ENCODE measurements around the gene SMG6. TPM values are rescaled to one million over a fixed set of nuclear protein-coding genes. Genes with fewer than 3 reads are reported as not detected.
A peak's percentile ranks its signal among the peaks of the same experiment; 100 is the strongest.

SMG6 gene
- polyA plus RNA-seq, 1 of the 3 experiments (the other 2 are of a cell fraction) = 15.7 TPM

DNA sequence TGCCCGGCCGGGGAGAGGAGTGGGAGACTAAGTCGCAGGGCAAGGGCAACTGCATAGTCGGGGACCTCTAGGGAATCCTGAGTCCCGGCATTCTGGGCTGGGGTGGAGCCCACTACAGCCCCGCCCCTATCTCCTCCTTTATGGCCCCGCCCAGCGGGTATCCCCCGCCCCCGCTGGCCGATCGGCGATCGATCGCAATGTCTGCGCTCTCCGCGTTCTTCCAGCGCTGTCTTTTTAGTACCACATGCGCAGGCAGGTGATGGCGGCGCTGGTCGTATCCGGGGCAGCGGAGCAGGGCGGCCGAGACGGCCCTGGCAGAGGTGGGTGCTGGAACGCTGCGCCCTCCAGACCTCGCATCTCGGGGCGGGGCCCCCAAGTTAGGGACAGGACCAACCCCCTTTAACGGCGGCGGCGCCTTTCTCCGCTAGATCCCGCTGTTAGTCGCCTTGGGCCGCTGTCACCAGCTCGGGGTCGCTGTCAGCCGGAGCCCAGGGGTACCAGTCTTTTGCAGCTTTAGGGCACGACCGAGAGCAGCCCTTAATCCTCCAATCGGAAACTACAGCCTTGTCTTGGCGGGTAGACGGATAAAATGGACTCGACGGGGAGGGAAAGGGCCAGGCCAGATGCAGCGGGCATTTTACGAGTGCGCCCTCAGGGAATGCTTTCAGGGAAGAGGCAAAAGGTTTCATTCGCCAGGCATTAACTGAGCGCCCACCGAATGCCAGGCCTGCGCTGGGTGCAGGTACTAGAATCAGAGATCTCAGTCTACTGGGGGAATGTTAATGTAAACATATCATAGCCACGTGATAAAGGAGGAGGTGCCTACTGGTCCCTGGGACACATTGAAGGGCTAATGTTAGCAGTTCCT lies 273.4 kb downstream of the SMG6 start, which contains the start of gene DPH1:
TSS of gene DPH1 (plus strand) at position 243 of the 868 bp plus-strand sequence. CDS start at position 260, 17 bp downstream.
- H2AFZ ChIP-seq (ENCODE audit: low read depth) = peak within 1 kb of the TSS; percentile 92
- H3K79me2 ChIP-seq (ENCODE audit: insufficient read depth) = peaks cover 22% of the 10 kb centered on the region
- peak within 1 kb of the TSS; percentile 86 for H3K9ac ChIP-seq
- CTCF ChIA-PET = interaction anchor here (0.6 to 8.6 kb wide), 10 partner anchors 10 to 309 kb away, joined by 3 to 197 read pairs (median 5); partner anchors contain the start of genes HIC1 and OVCA2
- H3K4me2 ChIP-seq = peak within 1 kb of the TSS; percentile 90
- peaks cover 7% of the 10 kb centered on the region; the same call in 1 of the 2 replicates for H3K27me3 ChIP-seq (ENCODE audit: insufficient read depth)
- no peaks in the 10 kb centered on the region for H3F3A ChIP-seq (replicated peaks; ENCODE audit: insufficient read depth)
- no peaks in the 10 kb centered on the region for H3K9me3 ChIP-seq
- 1% methylated on average over 31 of the region's 59 CpGs for WGBS (ENCODE audit: low lambda C conversion rate)
- peak within 1 kb of the TSS; percentile 56 to 64; a peak in 3 of 4 replicates for H3K27ac ChIP-seq (ENCODE audit: low read depth in 2 of 2, low read length in 1 of 2)
- peak; percentile 96 for DNase-seq
- no peaks in the 10 kb centered on the region for H3K9me2 ChIP-seq
- POLR2A ChIA-PET = interaction anchor here (1.3 kb wide), 1 partner anchor 11 kb away, joined by 4 read pairs; no protein-coding TSS in a partner anchor
- no peaks in the 10 kb centered on the region for H4K20me1 ChIP-seq (ENCODE audit: insufficient read depth)
- peaks cover 5 to 14% of the 10 kb centered on the region in 2 experiments; a peak in 2 of 4 replicates for H3K4me1 ChIP-seq (ENCODE audit: control insufficient read depth in 1 of 2, insufficient read depth in 2 of 2, low read depth in 1 of 2, low read length in 1 of 2)
- H3K36me3 ChIP-seq (replicated peaks in 1 of 2; ENCODE audit: control insufficient read depth in 1 of 2, insufficient read depth in 2 of 2, low read length in 1 of 2) = peaks cover 0 to 4% of the 10 kb centered on the region in 2 experiments
- H3K4me3 ChIP-seq (ENCODE audit: low read depth in 2 of 2, low read length in 1 of 2) = peak within 1 kb of the TSS; percentile 99 to 100
- TF ChIP-seq SIN3A (IDR thresholded peaks at IDR 0.05; ENCODE audit: borderline replicate concordance, low read depth, low read length) (peak; percentile 100), TEAD4 (IDR thresholded peaks at IDR 0.05; ENCODE audit: borderline replicate concordance, insufficient read depth) (no peak), RFX5 (IDR thresholded peaks at IDR 0.05; ENCODE audit: low read length) (no peak), MXI1 (IDR thresholded peaks at IDR 0.05; ENCODE audit: low read depth, low read length) (peak; percentile 99), FOXJ3 (CRISPR knock-in tag; IDR thresholded peaks at IDR 0.05) (no peak), YY1 (IDR thresholded peaks at IDR 0.05; ENCODE audit: low read depth) (peak; percentile 94), EP300 (IDR thresholded peaks at IDR 0.05; ENCODE audit: borderline replicate concordance in 1 of 2, low read depth in 1 of 2, low read length in 1 of 2) (no peak), NFIC (IDR thresholded peaks at IDR 0.05; ENCODE audit: borderline replicate concordance) (no peak), RCOR1 (IDR thresholded peaks at IDR 0.05; ENCODE audit: low read length) (0 out of 2 replicates have a peak, but pooled peaks have one; percentile 19), TCF12 (IDR thresholded peaks at IDR 0.05) (peak; percentile 37; the same call in 1 of the 2 replicates), GABPA (IDR thresholded peaks at IDR 0.05; ENCODE audit: low read depth) (peak; percentile 47), FOSL2 (IDR thresholded peaks at IDR 0.05; ENCODE audit: borderline replicate concordance, low read depth) (no peak), EZH2phosphoT487 (IDR thresholded peaks at IDR 0.05; ENCODE audit: borderline replicate concordance, low read depth) (no peak), RXRA (IDR thresholded peaks at IDR 0.05; ENCODE audit: borderline replicate concordance, low read depth) (no peak), TAF1 (IDR thresholded peaks at IDR 0.05; ENCODE audit: borderline replicate concordance, low read depth, low read length) (peak; percentile 80), FOXM1 (IDR thresholded peaks at IDR 0.05; ENCODE audit: low read depth) (no peak), RAD21 (IDR thresholded peaks at IDR 0.05; ENCODE audit: low read length) (no peak; the same call in 1 of the 2 replicates)
- TF ChIP-seq, protein P1, sequence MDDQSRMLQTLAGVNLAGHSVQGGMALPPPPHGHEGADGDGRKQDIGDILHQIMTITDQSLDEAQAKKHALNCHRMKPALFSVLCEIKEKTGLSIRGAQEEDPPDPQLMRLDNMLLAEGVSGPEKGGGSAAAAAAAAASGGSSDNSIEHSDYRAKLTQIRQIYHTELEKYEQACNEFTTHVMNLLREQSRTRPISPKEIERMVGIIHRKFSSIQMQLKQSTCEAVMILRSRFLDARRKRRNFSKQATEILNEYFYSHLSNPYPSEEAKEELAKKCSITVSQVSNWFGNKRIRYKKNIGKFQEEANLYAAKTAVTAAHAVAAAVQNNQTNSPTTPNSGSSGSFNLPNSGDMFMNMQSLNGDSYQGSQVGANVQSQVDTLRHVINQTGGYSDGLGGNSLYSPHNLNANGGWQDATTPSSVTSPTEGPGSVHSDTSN (IDR thresholded peaks at IDR 0.05) = no peak
- TF ChIP-seq, protein P2, sequence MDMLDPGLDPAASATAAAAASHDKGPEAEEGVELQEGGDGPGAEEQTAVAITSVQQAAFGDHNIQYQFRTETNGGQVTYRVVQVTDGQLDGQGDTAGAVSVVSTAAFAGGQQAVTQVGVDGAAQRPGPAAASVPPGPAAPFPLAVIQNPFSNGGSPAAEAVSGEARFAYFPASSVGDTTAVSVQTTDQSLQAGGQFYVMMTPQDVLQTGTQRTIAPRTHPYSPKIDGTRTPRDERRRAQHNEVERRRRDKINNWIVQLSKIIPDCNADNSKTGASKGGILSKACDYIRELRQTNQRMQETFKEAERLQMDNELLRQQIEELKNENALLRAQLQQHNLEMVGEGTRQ (IDR thresholded peaks at IDR 0.05; ENCODE audit: borderline replicate concordance, low read depth, low read length) = peak; percentile 53
- TF ChIP-seq, protein P3, sequence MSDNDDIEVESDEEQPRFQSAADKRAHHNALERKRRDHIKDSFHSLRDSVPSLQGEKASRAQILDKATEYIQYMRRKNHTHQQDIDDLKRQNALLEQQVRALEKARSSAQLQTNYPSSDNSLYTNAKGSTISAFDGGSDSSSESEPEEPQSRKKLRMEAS (IDR thresholded peaks at IDR 0.05; ENCODE audit: low read depth) = peak; percentile 99
- TF ChIP-seq, protein P4, sequence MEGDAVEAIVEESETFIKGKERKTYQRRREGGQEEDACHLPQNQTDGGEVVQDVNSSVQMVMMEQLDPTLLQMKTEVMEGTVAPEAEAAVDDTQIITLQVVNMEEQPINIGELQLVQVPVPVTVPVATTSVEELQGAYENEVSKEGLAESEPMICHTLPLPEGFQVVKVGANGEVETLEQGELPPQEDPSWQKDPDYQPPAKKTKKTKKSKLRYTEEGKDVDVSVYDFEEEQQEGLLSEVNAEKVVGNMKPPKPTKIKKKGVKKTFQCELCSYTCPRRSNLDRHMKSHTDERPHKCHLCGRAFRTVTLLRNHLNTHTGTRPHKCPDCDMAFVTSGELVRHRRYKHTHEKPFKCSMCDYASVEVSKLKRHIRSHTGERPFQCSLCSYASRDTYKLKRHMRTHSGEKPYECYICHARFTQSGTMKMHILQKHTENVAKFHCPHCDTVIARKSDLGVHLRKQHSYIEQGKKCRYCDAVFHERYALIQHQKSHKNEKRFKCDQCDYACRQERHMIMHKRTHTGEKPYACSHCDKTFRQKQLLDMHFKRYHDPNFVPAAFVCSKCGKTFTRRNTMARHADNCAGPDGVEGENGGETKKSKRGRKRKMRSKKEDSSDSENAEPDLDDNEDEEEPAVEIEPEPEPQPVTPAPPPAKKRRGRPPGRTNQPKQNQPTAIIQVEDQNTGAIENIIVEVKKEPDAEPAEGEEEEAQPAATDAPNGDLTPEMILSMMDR (IDR thresholded peaks at IDR 0.05) = no peak
- TF ChIP-seq, protein P5, sequence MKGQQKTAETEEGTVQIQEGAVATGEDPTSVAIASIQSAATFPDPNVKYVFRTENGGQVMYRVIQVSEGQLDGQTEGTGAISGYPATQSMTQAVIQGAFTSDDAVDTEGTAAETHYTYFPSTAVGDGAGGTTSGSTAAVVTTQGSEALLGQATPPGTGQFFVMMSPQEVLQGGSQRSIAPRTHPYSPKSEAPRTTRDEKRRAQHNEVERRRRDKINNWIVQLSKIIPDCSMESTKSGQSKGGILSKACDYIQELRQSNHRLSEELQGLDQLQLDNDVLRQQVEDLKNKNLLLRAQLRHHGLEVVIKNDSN (IDR thresholded peaks at IDR 0.05; ENCODE audit: borderline replicate concordance, low read depth) = peak; percentile 86
- TF ChIP-seq, protein P6, sequence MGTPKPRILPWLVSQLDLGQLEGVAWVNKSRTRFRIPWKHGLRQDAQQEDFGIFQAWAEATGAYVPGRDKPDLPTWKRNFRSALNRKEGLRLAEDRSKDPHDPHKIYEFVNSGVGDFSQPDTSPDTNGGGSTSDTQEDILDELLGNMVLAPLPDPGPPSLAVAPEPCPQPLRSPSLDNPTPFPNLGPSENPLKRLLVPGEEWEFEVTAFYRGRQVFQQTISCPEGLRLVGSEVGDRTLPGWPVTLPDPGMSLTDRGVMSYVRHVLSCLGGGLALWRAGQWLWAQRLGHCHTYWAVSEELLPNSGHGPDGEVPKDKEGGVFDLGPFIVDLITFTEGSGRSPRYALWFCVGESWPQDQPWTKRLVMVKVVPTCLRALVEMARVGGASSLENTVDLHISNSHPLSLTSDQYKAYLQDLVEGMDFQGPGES (IDR thresholded peaks at IDR 0.05; ENCODE audit: low read depth, low read length) = no peak
